Measurements from ENCODE around the gene CD200.
"Not testable (repeated sequence)": the region's sequence is repeated elsewhere in the genome, so short reads cannot be mapped to it uniquely, and the experiment has no call there.

The CD200 gene

DNA sequence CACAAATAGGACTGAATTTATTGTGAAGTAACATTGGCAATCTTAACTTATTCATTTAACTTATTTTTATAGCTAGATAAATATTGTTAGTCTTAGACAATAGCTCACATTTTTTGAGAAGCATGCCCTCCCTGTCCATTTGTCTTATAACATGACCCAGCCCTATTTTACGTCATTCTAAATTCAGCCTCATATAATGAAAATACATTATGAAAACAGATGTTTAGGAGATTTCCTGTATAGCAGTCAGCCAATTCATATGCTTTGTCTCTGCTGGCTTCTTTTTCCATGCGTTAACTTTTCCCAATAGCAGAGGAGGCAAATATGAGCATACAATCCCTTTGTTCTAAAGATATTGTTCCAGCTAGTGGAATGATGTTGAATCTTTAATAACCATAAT is 29.3 kb downstream of the CD200 start:
- no peak for DNase-seq

- no peak for DNase-seq
Measured at GRCh38 chr3:112364291-112364690, 31.3 kb downstream of the CD200 start.

GRCh38 chr3:112365035-112365434 is 32.1 kb downstream of the CD200 start:
- no peak for DNase-seq

DNA sequence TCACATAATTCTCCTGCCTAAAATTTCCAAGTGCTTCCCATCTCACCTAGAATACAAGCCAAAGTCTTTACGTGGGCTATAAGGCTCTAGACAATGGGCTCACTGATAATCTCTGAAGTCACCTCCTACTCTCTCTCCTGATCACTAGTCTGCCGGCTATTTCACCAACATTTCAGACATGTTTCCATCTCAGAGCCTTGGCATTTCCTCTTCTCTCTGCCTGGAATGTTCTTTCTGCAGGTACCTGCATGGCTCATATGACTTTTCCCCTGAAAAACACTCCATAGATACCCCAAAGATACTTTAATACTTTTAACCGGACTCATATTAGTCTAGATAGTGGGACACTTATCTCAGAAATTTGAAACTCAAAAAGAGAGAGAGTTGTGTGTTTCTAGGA is 32.7 kb downstream of the CD200 start:
- no peak for DNase-seq

- no peak for DNase-seq
Measured at GRCh38 chr3:112366522-112366921, 33.6 kb downstream of the CD200 start.

DNA sequence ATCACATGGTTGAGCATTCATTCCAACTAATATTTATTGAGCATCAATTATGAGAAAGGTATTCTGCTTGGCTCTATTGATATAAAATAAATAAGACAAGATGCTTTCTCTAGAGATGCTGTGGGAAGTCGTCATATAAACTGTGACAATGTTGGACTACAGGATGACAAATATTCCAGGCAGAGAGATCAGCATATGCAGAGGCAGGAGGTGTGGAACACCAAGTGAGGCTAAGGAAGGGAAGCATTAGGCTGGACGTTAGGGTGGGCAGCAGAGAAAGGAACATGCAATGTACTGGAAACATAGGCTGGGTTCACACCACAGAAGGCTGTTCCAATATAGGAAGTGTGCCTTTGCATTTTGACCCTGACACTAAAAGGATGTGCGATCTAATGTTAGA is 38.6 kb downstream of the CD200 start:
- DNase-seq, result no peak

DNA sequence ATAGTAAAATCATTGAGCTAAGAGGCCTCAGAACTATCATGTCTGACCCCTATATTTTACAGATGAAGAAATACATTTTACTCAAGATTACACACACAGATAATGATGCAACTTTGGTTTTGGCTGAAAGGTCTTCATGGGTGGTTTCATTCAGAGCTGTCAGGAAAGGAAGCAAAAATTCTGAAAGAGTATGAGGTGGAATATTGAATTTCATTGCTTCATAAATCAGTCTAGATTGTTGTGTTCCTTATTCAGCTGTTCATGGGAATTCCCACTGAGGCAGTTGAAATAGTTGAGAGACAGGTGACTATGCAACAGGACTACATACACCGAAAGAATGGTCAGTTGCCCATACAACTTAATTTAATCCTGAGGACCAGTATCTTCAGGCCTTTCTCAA is 39.4 kb downstream of the CD200 start:
- DNase-seq, result no peak

DNA sequence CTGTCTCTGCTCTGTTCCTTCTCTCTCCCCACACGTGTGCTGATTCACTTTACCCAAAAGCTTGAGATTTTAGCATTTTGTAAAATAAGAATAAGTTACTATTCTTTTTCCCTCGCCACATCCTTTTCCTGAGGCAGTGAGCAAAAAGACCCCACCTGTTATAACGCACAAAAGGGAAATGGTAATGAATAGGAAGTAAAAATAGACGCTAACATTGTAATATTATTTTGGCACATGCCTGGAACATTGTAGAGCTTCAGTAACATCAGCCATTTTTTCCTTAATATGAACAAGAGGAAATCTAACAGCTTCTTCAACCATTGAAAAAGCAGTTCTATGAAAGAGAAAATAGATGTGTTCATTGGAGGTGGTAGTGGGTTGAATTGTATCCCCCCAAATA is 40.5 kb downstream of the CD200 start:
- no peak for DNase-seq

GRCh38 chr3:112373924-112374323 is 41.0 kb downstream of the CD200 start:
- DNase-seq, result no peak

GRCh38 chr3:112374333-112374734 is 41.4 kb downstream of the CD200 start:
- DNase-seq, result no peak

DNA sequence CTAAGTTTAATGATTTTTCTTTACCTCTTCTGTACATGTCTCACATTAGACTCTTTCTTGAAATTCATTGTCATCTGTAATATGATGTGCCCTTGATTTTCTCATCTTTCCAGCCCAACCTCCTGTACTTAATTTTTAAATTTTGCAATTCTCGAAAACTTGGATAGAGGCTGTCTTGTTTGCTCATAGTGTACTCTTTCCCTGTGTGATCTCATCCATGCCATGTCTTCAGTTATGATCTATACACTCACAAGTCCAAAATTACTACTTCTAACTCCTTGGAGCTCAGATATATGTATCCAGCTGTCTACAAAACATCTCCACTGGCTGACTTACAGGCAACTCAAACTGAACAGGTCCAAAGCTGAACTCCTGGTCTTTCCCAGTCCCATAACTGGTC is 42.2 kb downstream of the CD200 start:
- DNase-seq, result no peak

DNA sequence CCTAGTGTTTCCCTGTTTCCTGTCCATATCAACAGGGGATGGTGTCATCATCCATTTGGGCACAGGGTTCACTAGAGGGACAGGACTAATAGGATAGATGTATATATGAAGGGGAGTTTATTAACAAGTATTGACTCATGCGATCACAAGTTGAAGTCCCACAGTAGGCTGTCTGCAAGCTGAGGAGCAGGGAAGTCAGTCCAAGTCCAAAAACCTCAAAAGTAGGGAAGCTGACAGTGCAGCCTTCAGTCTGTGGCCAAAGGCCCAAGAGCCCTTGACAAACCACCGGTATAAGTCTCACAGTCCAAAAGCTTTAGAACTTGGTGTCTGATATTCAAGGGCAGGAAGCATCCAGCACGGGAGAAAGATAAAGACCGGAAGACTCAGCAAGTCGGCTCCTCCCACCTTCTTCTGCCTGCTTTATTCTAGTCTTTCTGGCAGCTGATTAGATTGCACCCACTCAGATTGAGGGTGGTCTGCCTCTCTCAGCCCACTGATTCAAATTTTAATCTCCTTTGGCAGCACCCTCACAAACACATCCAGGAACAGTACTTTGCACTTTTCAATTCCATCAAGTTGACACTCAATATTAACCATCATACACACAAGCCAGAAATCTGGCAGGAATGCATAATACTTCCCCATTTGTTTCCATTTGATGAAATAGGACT is 43.4 kb downstream of the CD200 start:
- DNase-seq, result no peak

DNA sequence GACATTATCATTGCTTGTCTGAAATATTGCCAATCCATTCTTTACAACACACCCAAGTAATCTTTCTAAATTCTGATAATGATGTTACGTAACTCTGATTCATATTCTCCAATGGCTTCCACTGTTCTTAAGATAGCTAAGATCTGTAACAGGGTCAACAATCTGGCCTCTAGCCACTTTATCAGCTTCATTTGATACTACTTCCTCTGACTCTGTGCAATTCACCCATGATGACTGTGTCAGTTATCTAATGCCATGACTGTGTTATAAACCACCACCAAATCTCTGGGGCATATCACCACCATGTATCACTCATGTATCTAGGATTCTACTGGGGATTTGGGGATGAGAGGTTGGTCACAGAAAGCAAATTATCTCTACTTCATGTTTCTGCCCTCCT is 44.0 kb downstream of the CD200 start:
- DNase-seq, result no peak

GRCh38 chr3:112377568-112378071 is 44.7 kb downstream of the CD200 start:
- no peak for DNase-seq

DNA sequence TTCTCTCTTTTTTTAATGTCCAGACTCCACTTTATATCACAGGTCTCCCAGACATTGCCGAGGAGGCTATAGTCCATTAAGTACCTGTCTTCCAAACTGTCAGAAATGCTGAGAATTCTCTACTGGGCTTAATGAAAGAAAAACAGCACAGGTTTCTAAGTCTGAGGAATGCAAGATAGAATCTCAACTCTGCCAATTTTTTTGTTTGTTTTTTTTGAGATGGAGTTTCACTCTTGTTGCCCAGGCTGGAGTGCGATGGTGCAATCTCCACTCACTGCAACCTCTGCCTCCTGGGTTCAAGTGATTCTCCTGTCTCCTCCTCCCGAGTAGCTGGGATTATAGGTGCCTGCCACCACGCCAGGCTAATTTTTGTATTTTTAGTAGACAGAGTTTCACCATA is 45.4 kb downstream of the CD200 start:
- DNase-seq, result not testable (repeated sequence)

DNA sequence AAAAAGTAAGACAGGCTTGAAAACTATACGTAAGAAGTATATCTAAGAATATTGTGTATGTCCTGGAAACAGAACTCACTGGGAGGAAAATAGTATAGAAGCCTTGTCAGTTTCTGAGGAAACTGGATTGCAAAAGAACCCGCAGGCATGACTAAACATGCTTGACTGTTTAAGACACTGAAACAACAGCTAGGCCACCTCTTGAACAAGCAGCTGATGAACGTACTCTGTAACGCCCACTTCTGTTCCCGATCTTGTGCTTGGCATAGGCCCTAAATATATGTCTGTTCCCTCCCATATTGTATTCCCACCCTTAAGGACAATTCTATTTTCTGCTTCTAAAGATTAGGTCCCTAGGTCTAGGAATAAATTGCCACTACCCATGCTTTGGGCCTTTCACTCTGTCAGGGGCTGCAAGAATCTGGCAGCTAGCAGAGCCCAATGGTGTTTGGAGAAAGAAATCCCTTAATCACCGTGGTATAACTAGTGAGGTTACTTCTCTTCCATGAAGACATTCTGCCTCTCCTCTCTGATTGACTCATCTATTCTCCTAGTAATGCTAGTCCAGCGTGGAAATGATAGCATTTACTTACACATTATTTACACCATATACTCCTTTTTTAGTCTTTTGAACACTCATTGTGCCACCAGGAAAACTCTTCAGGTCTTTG is 46.2 kb downstream of the CD200 start:
- no peak for DNase-seq

DNA sequence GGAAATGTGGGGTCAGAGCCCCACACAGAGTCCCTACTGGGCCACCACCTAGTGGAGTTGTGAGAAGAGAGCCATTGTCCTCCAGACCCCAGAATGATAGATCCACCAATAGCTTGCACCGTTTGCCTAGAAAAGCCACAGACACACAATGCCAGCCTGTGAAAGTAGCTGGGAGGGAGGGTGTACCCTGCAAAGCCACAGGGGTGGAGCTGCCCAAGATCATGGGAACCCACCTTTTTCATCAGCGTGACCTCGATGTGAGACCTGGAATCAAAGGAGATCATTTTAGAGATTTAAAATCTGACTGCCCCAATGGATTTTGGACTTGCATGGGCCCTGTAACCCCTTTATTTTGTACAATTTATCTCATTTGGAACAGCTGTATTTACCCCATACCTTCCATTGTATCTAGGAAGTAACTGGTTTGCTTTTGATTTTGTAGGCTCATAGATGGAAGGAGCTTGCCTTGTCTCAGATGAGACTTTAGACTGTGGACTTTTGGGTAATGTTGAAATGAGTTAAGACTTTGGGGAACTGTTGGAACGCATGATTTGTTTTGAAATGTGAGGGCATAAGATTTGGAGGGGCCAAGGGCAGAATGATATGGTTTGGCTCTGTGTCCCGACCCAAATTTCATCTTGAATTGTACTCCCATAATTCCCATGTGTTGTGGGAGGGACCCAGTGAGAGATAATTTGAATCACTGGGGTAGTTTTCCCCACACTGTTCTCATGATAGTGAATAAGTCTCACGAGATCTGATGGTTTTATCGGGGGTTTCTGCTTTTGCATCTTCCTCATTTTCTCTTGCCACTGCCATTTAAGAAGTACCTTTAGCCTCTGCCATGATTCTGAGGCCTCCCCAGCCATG is 49.0 kb downstream of the CD200 start:
- no peak for DNase-seq

- DNase-seq, result no peak
Measured at GRCh38 chr3:112382543-112383160, 49.7 kb downstream of the CD200 start.

DNA sequence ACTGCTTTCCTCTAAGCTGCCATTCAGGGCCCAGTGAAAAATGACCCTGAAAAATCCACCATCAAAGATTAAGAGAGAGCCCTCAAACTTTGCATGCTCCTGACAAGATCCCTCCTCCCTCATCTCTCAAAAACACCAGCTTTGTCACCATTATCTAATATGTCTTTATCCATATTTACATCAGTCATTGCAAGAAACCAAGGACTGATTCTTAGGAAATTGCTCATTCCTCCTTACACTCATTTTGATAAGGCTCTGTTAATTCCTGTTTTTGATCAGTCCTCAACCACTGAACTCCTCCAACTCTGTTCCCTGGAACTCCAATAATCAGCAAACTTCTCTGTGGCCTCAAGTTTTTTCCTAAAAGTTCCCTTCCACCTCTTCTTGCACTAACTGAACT is 51.8 kb downstream of the CD200 start:
- no peak for DNase-seq

GRCh38 chr3:112388972-112389371 is 56.0 kb downstream of the CD200 start:
- DNase-seq, result no peak

- DNase-seq, result no peak
Measured at GRCh38 chr3:112389961-112390360, 57.0 kb downstream of the CD200 start.

DNA sequence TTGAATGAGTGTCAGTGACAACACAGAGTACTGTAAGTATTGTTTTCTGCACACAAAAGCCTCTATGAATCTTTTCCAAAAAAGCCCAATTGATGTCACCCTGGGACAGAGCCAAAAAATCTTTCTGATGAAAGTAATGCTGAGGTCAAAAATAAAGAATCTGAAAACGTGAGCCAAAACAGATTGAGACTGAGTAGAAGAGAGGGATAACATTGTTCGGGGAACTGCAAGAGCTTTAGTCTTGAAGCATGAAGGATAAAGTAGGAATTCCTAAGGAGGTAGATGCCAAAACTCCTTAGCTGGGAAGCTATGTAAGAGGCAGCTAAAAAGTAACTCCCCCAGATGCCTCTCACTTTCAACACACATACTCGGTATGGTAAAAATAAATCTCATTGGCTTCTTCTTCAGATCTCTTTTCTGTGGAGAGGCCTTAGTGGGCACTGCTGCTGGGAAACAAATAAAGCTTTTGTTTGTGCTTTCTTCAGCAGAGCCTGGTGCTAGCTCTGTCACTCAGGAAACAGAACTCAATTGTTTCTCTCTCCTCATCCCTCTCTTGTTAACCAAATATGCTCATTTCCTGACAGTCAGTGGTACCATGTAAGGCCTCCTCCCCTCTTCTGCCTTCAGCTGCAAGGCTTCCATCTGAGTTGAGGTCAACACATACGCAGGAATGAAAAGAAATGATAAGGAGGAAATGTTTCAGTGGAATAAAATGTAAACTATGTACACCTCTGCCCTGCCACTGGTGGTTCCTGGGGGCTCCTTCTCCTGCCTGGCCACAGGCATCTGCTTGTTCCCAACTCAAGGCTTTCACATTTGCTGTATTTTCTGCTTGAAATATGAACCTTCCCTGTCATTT is 58.1 kb downstream of the CD200 start:
- DNase-seq, result no peak

Measured in CD4-positive, alpha-beta T cell treated with Interleukin-17A for 4 hours (primary cell).